ENCODE measurements around the gene NBPF14. TPM values are rescaled to one million over a fixed set of nuclear protein-coding genes. Genes with fewer than 3 reads are reported as not detected.
"Not testable (repeated sequence)": the region's sequence is repeated elsewhere in the genome, so short reads cannot be mapped to it uniquely, and the experiment has no call there.

NBPF14 gene
- 10 to 100 TPM; 18.2 to 42.5 (median 35.7) TPM for total RNA-seq

GRCh38 chr1:148595911-148596310, at the start of gene NBPF14:
Gene NBPF14, minus strand, starts transcription at chr1:148596011. Its CDS starts 294 bp downstream, at chr1:148595717.
- not testable (repeated sequence) for H3K9me3 ChIP-seq, H3K36me3 ChIP-seq, H3K4me1 ChIP-seq, H3K4me3 ChIP-seq, H3K27ac ChIP-seq, DNase-seq, H3K27me3 ChIP-seq

GRCh38 chr1:148625451-148625850, 29.6 kb upstream of the NBPF14 start:
- H3K27me3 ChIP-seq, H3K36me3 ChIP-seq, H3K4me3 ChIP-seq, H3K27ac ChIP-seq, H3K9me3 ChIP-seq, DNase-seq, H3K4me1 ChIP-seq: not testable (repeated sequence)

- H3K36me3 ChIP-seq, H3K27ac ChIP-seq, H3K4me3 ChIP-seq, H3K27me3 ChIP-seq, H3K9me3 ChIP-seq, H3K4me1 ChIP-seq, DNase-seq: not testable (repeated sequence)
Observed at GRCh38 chr1:148618216-148618615, 22.4 kb upstream of the NBPF14 start.

- H3K9me3 ChIP-seq, H3K36me3 ChIP-seq, H3K27me3 ChIP-seq, DNase-seq, H3K27ac ChIP-seq, H3K4me1 ChIP-seq, H3K4me3 ChIP-seq: not testable (repeated sequence)
Observed at GRCh38 chr1:148605266-148605665, 9.5 kb upstream of the NBPF14 start.

- H3K4me3 ChIP-seq, H3K9me3 ChIP-seq, H3K27ac ChIP-seq, H3K4me1 ChIP-seq, H3K27me3 ChIP-seq, DNase-seq, H3K36me3 ChIP-seq: not testable (repeated sequence)
Observed at GRCh38 chr1:148595360-148595759, 451 bp downstream of the NBPF14 start.

GRCh38 chr1:148591098-148591497, 4.7 kb downstream of the NBPF14 start:
- H3K9me3 ChIP-seq, H3K4me3 ChIP-seq, H3K27ac ChIP-seq, H3K27me3 ChIP-seq, H3K36me3 ChIP-seq, H3K4me1 ChIP-seq, DNase-seq: not testable (repeated sequence)

GRCh38 chr1:148532158-148532557, 63.7 kb downstream of the NBPF14 start:
- H3K27me3 ChIP-seq, DNase-seq, H3K9me3 ChIP-seq, H3K4me1 ChIP-seq, H3K27ac ChIP-seq, H3K4me3 ChIP-seq: not testable (repeated sequence)
- peaks cover 0 to 11% (median 0%) of the 10 kb centered on the region in 3 donors for H3K36me3 ChIP-seq

- not testable (repeated sequence) for H3K9me3 ChIP-seq, H3K27me3 ChIP-seq, H3K4me1 ChIP-seq, H3K36me3 ChIP-seq
- peak in 1 of 6 experiments; percentile 4 for TF ChIP-seq CTCF (IDR thresholded peaks at IDR 0.05)
- H3K27ac ChIP-seq, result peak overlapping the region in 3 of 4 donors; percentile 9 to 52 (median 44)
- peak; percentile 17 to 55 (median 35) for DNase-seq
- H3K4me3 ChIP-seq, result peak overlapping the region; percentile 28 to 46 (median 38)
Observed at GRCh38 chr1:148529101-148529567, 66.7 kb downstream of the NBPF14 start.

- H3K27me3 ChIP-seq, DNase-seq, H3K4me1 ChIP-seq, H3K36me3 ChIP-seq, H3K9me3 ChIP-seq: not testable (repeated sequence)
- peak in 1 of 6 experiments; percentile 13 for TF ChIP-seq CTCF (IDR thresholded peaks at IDR 0.05)
- Histone ChIP-seq H3K4me3 (peak overlapping the region; percentile 28 to 46 (median 38)), H3K27ac (peak overlapping the region in 3 of 4 donors; percentile 9 to 52 (median 44))
Observed at GRCh38 chr1:148528591-148528990, 67.2 kb downstream of the NBPF14 start.

- not testable (repeated sequence) for H3K27me3 ChIP-seq
- DNase-seq, result peak in 1 of 3 donors; percentile 47
Observed at GRCh38 chr1:148526587-148526986, 69.2 kb downstream of the NBPF14 start.

GRCh38 chr1:148523205-148524144, 72.3 kb downstream of the NBPF14 start:
- H3K4me3 ChIP-seq, result peak overlapping the region in 3 of 4 donors; percentile 25 to 49 (median 43)
- not testable (repeated sequence) for DNase-seq

More at GRCh38 chr1:148526587-148526986, 69.2 kb downstream of the NBPF14 start:
- H3K9me3 ChIP-seq, H3K36me3 ChIP-seq, H3K4me3 ChIP-seq, H3K4me1 ChIP-seq, H3K27ac ChIP-seq: not testable (repeated sequence)

More at GRCh38 chr1:148523205-148524144, 72.3 kb downstream of the NBPF14 start:
- peak overlapping the region in 3 of 4 donors; percentile 63 to 83 (median 72) for H3K27ac ChIP-seq
- not testable (repeated sequence) for H3K9me3 ChIP-seq, H3K4me1 ChIP-seq, H3K36me3 ChIP-seq, H3K27me3 ChIP-seq
